HG03342 (cell line): Measurements from ENCODE around the gene MAPKAP1.

Experiments used
- ATAC-seq: cut with Tn5 transposase; IDR thresholded peaks from one replicate; pipeline ENCODE4 v1.9.1; 2021; ENCODE audit warnings: mild to moderate bottlenecking, moderate library complexity; ENCODE audit not compliant: unreplicated experiment

Gene MAPKAP1

DNA sequence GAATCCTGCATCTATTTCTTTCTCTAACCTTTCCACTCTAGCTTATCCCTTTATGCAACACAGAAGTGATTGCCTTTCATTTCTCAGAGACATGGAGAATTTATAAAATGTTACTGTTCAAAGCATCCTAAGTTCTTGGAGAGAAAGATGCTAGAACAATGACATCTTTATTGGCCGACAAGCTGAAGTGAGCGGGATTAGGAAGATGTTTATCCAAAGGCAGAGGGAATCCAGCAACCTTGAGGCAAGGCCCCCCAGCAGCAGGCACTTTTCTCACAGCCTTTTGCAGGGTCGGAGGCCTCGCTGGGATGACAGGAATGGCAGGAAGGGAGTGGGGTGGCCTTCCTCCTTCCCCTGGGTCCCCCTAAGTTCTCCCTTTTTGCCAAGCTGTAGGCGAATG, 240.6 kb downstream of the MAPKAP1 start:
- no peak for ATAC-seq

- ATAC-seq: no peak
Measured at GRCh38 chr9:125464591-125465385, 242.2 kb downstream of the MAPKAP1 start.

DNA sequence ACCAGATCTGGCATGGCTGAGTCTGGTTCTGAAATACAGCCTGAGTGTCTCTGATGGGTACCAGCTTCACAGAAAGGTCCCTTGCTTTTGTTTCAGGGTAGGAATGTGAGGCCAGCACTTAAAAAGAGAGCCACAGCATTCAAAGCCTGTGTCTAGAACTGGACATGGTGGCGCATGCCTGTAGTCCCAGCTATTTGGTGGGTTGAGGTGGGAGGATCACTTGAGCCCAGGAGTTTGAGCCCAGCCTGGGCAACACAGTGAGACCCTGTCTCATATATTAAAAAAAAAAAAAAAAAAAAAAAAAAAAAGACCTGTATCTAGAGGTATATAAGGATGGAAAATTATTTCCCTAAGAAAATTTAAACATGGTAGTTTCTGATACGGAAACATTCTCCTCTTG, 243.1 kb downstream of the MAPKAP1 start:
- ATAC-seq: no peak

- ATAC-seq: no peak
Measured at GRCh38 chr9:125462861-125463291, 244.1 kb downstream of the MAPKAP1 start.

DNA sequence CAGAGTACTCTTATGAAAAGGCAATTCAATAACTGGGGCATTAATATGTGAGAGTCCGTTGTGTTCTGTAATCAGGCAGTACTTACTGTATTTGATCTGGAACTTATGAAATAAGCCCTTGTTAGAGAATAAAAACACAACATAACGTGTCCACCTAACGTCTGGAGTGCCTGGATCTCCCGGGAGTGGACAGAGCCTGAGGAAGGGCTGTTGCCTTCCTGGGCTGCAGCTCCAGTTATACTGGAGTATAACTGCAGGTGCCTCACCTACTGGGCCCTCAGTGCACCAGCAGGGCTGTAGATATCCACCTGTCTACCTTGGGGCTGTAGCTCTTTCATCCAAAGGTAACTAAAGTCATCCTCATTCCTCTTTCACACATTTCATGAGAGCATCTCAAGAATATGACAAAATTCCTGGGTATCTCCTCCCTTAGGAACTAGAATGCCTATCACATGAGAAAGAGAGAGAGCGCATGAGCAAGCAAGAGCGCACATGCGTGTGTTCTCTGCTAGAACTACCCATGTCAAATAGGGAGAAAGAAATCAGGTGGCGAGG, 245.3 kb downstream of the MAPKAP1 start:
- ATAC-seq: no peak

DNA sequence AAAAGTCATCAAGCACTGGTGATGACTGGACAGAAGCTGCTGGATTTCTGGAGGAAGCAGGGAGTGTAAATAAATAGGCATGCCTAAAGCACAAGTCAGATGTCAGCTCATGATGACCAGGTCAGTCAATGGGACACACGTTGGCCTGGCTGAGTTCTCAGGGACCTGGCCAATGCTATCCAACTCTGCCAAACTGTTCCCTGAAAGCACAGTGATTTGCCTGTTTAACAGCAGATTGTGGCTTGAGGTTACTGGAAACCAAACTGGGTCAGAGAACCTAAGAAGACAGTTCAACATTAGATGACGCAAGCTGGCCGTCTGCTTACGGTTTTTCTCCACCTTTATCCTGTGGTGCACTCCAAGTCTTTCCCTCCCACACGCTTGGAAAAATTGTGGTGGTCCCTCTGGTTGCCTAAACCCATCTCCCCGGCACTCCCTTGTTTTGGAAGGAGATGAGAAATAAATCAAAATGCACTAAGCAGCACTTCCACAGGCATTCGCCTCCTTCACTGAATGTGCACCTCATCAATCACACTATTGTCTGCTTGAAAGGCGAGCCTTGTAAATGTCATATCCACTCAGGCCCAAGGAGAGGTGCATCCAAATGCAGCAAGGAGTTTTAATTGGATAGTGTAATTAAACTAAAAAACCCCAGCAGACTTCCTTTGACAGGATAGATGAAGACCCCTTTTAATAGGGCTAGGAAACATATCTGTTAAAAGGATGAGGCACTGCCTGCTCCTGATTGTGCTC, 245.9 kb downstream of the MAPKAP1 start:
- ATAC-seq: no peak

- ATAC-seq: no peak
Measured at GRCh38 chr9:125460346-125460745, 246.7 kb downstream of the MAPKAP1 start.

GRCh38 chr9:125457357-125457756, 249.7 kb downstream of the MAPKAP1 start:
- no peak for ATAC-seq

- no peak for ATAC-seq
Measured at GRCh38 chr9:125455876-125456275, 251.1 kb downstream of the MAPKAP1 start.

GRCh38 chr9:125455132-125455531, 251.9 kb downstream of the MAPKAP1 start:
- no peak for ATAC-seq

GRCh38 chr9:125447202-125447802, 259.7 kb downstream of the MAPKAP1 start:
- ATAC-seq: no peak

GRCh38 chr9:125446561-125447094, 260.4 kb downstream of the MAPKAP1 start:
- peak; percentile 95 for ATAC-seq

DNA sequence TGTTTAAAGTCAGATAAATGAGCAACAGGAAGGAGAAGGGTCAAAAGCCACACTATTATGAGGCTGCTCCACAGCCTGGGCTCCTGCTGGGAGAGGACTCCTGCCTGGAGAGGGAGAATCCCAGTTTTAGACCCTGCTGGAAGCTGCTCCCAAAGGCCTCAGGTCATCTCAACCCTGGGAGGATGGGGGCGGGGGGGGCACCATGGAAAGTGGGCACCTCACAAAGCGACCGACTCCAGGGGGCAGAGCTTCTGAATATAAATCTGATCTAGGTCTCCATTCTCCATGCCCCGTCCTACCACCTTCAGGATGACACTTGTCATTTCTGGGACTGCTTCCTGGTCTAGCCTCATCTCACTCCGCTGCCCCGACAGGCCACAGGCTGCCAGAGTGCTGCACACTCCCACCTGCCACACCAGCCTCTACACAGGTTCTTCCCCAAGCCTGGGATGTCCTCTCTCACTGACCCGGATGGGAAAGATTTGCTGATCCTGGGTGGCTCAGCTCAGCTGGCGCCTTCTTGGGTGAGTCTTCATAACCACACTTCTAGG, 262.0 kb downstream of the MAPKAP1 start:
- no peak for ATAC-seq

GRCh38 chr9:125444166-125444565, 262.8 kb downstream of the MAPKAP1 start:
- no peak for ATAC-seq

GRCh38 chr9:125443367-125443766, 263.6 kb downstream of the MAPKAP1 start:
- no peak for ATAC-seq

DNA sequence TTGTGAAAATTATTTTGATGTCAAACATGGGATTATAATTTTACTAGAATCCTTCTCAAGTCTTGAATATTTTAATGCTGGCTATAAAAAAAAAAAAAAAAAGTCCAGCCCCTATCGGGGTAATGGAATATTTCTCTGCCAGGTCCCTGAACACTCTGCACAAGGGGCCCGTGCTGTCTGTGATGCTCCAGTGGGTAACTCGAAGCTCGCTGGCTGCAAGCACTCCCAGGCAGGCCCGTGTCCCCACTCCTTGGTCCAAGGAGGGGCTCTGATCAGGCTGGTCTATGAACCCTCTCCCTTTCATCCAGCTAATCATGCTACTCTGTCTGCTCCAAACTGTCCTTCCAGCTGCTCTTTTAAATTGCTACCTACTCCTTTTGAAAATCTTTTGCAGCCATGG, 264.6 kb downstream of the MAPKAP1 start:
- ATAC-seq: no peak

GRCh38 chr9:125440411-125440810, 266.6 kb downstream of the MAPKAP1 start:
- no peak for ATAC-seq

GRCh38 chr9:125439434-125440272, 267.4 kb downstream of the MAPKAP1 start:
- ATAC-seq: no peak

GRCh38 chr9:125438506-125439433, 268.2 kb downstream of the MAPKAP1 start:
- ATAC-seq: no peak
